Embryonic facial prominence (tissue), 1 donor: Measurements from ENCODE around the gene SHISA7.
"Not testable (repeated sequence)": the region's sequence is repeated elsewhere in the genome, so short reads cannot be mapped to it uniquely, and the experiment has no call there.

Experiments used
- DNase-seq: peaks from one replicate; pipeline ENCODE4 v3.0.0-alpha.2; 2016; ENCODE audit errors: extremely low spot score

The SHISA7 gene

GRCh38 chr19:55463583-55464031, 20.5 kb upstream of the SHISA7 start:
- no peak for DNase-seq

DNA sequence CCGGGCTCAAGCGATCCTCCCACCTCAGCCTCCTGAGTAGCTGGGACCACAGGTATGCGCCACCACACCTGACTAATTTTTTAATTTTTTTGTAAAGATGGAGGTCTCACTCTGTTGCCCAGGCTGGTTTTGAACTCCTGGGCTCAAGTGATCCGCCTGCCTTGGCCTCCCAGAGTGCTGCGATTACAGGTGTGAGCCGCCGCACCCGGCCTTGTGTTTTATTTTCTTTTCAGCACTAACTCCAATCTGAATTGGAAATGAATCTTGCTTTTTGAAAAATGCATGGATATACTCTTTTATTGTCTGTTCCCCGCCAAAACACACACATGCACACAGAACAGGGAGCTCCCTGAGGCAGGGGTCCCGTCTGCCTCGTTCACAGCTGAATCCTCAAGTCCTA, 19.6 kb upstream of the SHISA7 start:
- DNase-seq, result no peak

DNA sequence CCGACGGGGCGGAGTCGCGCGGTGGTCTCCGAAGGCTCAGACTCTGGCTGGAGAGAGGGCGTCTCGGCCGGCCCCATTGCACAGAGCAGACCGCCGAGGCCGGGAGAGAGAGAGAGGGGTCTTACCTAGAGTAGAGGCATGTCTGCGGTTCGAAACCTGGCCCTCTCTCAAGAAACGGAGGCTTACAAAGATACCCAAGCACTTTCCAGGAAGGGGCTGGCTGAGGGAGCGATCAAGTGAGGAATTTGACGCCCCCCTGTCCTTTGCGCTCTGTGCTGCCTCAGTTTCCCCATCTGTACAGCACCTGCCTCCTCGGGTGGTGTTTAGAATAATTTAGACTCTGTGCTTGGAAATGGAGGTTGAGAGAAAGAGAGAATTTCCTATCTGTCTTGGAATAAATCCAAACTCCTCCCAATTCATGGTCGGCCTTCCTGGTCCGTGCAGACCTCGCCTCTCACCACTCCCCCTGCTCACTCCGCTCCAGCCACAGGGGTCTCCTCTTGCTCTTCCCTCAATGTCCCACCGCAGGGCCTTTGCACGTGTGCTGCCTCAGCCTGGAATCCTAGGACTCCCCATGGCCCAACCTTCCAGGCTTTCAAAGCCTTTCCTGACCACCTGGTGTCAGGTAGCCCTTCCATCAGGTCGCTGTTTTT, 19.0 kb upstream of the SHISA7 start:
- DNase-seq, result no peak

DNA sequence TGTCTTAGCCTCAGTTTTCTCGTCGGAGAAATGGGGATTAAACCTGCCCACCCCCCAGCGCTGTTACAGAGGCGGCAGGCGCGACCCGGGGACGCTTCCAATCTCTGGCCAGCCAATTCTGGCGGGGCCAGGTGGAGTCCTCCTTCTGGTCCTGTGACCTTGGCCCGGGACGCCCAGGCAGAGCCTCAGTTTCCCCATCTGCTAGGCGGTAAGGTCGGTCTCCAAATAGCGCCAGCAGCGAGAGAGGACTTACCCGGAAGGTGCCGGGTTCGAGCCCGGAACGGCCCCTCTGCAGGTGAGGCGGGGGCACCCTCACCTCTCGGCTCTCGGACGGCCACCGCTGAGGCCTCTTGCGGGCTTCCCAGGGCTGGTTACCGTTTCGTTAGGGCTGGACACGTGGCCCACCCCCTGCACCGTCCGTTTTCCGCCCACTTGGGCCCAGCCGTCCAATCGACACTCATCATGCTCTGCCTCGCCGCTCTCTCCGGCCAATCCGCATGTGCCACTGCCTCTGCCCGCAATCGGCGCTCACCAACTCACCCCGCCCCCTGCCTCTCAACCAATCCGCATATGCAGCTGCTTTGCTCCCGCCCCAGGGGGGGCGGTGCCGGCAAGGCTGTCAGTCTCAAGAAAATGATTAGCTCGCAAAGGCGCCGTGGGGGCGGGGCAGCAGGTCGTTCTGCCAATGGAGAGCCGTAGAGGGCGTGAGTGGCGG, 18.3 kb upstream of the SHISA7 start, which contains the start of gene ISOC2:
Gene ISOC2 (minus strand): TSS at position 384 of the 715 bp plus-strand sequence. CDS start 5,156 bp downstream, outside the sequence.
- peak; percentile 97 for DNase-seq

DNA sequence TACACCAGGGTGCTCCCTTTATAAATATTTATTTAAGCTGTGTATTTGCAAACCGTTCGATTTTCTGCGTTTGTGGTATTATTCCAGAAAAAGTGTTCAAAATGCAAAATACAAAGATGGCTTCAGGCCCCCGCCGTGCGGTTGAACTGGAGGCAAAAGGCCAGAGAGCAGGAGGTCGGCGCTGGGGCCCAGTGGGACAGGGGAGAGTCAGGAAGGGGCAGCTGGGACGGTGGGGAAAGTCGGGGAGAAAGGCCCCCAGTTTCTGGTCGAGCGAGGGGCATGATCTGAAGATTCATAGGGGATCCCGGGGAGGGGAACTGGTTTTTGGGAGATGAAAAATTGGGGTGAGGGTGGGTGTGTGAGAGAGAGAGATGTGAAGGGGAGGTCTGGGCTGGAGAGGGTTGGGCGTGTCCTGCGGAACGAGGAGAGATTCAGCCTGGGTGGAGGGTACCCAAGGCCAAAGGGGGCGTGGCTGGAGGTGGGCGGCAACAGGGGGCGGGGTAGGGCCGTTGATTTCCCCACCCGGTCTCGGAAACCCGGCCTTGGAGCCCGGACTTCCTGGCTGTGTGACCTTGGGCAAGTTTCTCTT, 17.7 kb upstream of the SHISA7 start:
- DNase-seq, result no peak

- DNase-seq, result no peak
Measured at GRCh38 chr19:55459950-55460657, 17.0 kb upstream of the SHISA7 start.

DNA sequence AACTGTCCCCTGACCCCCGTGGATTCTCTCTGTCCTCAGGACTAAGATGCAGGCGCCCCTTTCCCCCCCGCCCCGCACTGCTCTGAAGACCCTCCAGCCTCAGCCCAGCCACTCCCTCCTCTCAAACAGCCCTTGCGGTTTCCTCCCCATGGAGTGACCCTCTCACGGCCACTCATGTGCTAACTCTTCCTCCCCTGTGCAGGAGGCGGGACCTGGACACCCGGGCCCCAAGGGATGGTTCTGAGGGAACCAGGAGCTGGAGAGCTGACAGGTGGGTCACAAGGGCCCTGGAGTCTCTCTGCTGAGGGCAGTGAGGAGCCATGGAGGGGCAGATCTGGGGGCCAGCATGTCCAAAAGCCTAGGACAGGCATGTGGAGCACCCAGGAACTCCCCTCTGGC, 16.4 kb upstream of the SHISA7 start:
- DNase-seq, result no peak

DNA sequence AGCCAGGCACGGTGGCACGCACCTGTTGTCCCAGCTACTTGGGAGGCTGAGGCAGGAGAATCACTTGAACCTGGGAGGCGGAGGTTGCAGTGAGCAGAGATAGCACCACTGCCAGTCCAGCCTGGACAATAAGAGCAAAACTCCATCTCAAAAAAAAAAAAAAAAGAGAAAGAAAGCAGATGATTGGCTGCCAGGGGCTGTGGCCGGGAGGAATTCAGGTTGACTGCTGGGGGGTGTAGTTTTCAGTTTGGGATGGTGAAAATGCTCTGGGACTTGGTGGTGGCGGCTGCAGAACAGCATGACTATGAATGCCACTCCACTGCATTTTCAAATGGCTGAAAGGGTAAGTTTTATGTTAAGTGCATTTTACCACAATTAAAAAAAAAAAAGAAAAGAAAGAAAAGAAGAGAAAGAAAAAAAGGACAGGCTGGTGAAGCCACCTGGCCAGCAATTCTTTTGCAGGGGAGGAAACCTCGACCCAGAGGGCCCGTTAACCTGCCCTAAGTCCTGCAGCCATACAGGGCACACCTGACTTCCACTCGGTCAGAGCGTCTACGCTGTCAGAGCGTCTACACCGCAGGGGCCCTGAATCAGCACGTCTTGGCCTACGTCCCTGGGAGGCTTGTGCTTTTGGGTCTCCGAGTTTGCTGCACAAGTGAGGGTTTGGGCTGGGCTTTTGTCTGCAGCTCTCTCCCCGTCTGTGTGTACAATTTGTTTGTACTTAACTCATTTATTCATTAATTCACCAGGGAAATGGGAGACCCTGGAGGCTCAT, 14.8 kb upstream of the SHISA7 start:
- no peak for DNase-seq

- no peak for DNase-seq
Measured at GRCh38 chr19:55456347-55456746, 13.2 kb upstream of the SHISA7 start.

DNA sequence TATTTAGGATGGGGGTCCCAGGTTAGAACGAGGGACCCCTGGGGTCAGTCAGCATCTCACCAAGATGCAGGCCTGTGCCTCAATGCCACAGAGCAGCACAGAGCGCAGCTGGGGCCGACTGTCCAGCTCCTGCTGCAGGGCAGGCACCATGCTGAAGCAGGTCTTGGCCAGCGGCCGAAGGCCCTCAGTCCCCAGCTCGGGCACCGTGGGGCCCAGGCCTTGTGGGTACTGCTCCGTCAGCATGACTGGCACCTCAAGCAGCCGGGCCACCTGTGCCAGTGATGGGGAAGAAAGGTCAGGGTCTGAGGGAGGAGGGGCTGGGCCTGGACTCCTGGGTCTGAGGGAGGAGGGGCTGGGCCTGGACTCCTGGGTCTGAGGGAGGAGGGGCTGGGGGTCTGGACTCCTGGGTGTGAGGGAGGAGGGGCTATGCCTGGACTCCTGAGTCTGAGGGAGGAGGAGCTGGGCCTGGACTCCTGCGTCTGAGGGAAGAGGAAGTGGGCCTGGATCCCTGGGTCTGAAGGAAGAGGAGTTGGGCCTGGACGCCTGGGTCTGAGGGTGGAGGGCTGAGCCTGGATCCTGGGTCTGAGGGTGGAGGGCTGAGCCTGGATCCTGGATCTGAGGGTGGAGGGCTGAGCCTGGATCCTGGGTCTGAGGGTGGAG, 12.6 kb upstream of the SHISA7 start:
- no peak for DNase-seq

GRCh38 chr19:55454787-55455243, 11.7 kb upstream of the SHISA7 start:
- no peak for DNase-seq

DNA sequence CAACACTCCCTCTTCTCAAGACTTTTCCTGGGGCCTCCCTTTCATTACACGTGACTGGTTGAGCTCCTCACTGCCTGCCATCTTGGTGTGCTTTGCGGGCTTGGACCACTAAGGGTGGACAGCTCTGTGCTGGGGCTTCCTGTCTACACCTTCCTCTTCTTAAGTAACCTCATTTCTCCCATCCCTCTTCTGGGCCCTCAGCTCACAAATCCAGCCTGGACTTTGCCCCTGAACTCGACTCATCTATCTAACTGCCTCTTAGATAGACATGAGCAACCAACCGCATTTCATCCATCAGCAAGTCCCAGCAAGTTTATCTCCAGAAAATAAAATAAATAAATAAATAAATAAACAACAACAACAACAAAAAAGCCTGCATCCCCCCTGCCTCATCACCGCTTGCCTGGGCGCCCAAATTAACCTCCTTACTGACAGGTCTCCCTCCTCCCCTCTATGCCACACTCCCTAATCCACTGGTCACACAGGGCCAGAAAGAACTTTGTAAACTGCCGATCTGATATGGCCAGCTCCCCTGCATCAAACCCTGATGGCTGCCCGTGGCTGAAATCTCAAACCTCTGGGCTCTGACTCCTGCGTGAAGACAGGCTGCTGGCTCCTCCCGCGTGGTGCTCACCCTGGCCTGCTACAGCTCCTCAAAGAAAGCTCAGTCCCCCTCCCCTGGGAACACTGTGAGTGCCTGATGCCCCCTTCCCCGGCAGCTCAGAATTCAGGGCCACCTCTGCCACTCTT, 10.6 kb upstream of the SHISA7 start:
- no peak for DNase-seq

GRCh38 chr19:55452749-55453346, 9.7 kb upstream of the SHISA7 start:
- peak; percentile 80 for DNase-seq

DNA sequence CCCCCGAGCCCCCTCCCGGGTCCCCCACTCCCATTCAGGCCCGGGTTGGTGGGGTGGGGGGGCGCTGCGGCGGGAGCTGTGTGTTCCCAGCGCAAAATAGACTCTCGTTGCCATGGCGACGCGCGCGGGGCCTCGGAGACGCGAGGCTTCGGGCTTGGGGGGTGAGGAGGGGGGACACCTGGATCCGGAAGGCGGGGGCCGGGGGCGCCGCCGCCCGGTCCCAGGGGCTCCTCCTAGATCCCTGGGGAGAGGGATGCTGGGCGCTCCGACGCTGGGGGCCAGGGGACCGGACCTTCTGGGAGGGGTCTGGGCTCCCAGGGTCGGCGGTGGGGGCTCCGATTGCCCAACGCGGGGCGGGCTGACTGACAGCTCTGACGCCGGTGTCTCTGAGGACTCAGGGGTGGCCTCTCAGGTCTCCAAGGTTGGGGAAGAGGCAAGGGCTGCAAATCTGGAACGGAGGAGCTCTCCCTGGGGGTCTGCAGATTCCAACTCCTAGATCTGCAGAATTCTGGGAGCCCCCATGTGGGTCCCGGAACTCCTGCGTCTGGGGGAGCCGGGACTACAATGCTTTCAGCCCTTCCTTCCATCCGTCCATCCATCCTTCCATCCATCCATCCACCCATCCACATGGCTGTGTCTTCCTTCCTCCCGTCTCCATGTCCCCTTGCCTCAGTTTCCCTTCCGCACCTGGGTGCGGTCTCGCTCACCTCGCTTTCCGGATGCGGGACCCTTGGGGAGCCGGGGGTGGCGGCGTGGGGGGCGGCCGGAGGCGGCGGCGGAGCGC, 9.1 kb upstream of the SHISA7 start:
- peak; percentile 73 for DNase-seq

GRCh38 chr19:55451163-55451964, 8.3 kb upstream of the SHISA7 start:
- no peak for DNase-seq

DNA sequence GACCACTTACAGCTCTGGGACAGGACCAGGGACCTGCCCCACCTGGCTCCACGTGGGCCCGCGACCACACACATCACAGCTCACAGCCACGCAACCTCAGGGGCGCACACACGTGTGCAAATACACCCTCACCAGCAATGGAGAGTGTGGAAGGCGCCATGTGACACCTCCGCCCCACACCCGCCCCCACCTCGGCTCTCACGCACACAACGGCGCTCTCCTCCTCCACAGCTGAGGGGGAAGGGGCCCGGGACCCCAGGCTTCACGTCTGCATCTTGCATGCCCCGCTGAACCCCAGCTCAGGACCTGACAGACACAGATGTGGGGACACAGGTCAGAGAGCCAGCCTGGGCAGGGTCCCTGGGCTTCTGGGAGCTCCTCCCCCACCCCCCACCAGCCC, 6.4 kb upstream of the SHISA7 start:
- no peak for DNase-seq

GRCh38 chr19:55448175-55448490, 5.0 kb upstream of the SHISA7 start:
- not testable (repeated sequence) for DNase-seq
